ENCODE measurements around the gene PDGFA.

Gene PDGFA

GRCh38 chr7:532379-533143 lies 12.9 kb upstream of the PDGFA start:
- no peaks in the 10 kb centered on the region for H3K36me3 ChIP-seq (ENCODE audit: low read depth)
- TF ChIP-seq CTCF (IDR thresholded peaks at IDR 0.05; ENCODE audit: poor library complexity, severe bottlenecking), result no peak
- H3K9me3 ChIP-seq (ENCODE audit: severe bottlenecking), result no peaks in the 10 kb centered on the region
- H3K27me3 ChIP-seq (ENCODE audit: insufficient read depth, poor library complexity, severe bottlenecking), result no peaks in the 10 kb centered on the region
- ATAC-seq (ENCODE audit: low read depth) (peak; percentile 30), DNase-seq (ENCODE audit: low spot score) (no peak)
- H3K4me1 ChIP-seq (ENCODE audit: insufficient read depth, poor library complexity, severe bottlenecking), result no peaks in the 10 kb centered on the region
- H3K27ac ChIP-seq (ENCODE audit: poor library complexity, severe bottlenecking), result no peak overlapping the region
- H3K4me3 ChIP-seq (ENCODE audit: severe bottlenecking), result no peak overlapping the region

GRCh38 chr7:531777-532176 lies 12.1 kb upstream of the PDGFA start:
- Histone ChIP-seq H3K27ac (ENCODE audit: poor library complexity, severe bottlenecking) (no peak overlapping the region), H3K4me3 (ENCODE audit: severe bottlenecking) (no peak overlapping the region), H3K4me1 (ENCODE audit: insufficient read depth, poor library complexity, severe bottlenecking) (peaks cover 1% of the 10 kb centered on the region), H3K27me3 (ENCODE audit: insufficient read depth, poor library complexity, severe bottlenecking) (no peaks in the 10 kb centered on the region), H3K36me3 (ENCODE audit: low read depth) (no peaks in the 10 kb centered on the region), H3K9me3 (ENCODE audit: severe bottlenecking) (no peaks in the 10 kb centered on the region)
- DNase-seq (ENCODE audit: low spot score), result no peak
- TF ChIP-seq CTCF (IDR thresholded peaks at IDR 0.05; ENCODE audit: poor library complexity, severe bottlenecking), result no peak
- peak; percentile 13; the same call in 1 of the 3 replicates for ATAC-seq (ENCODE audit: low read depth)

- H3K27ac ChIP-seq (ENCODE audit: poor library complexity, severe bottlenecking), result no peak overlapping the region
- ATAC-seq (ENCODE audit: low read depth) (no peak), DNase-seq (ENCODE audit: low spot score) (no peak)
- no peak overlapping the region for H3K4me3 ChIP-seq (ENCODE audit: severe bottlenecking)
- H3K9me3 ChIP-seq (ENCODE audit: severe bottlenecking), result no peaks in the 10 kb centered on the region
- peaks cover 15% of the 10 kb centered on the region for H3K4me1 ChIP-seq (ENCODE audit: insufficient read depth, poor library complexity, severe bottlenecking)
- no peaks in the 10 kb centered on the region for H3K36me3 ChIP-seq (ENCODE audit: low read depth)
- no peak for TF ChIP-seq CTCF (IDR thresholded peaks at IDR 0.05; ENCODE audit: poor library complexity, severe bottlenecking)
- no peaks in the 10 kb centered on the region for H3K27me3 ChIP-seq (ENCODE audit: insufficient read depth, poor library complexity, severe bottlenecking)
Measured at GRCh38 chr7:528451-528850, 8.8 kb upstream of the PDGFA start.

GRCh38 chr7:527723-528122 lies 8.1 kb upstream of the PDGFA start:
- no peaks in the 10 kb centered on the region for H3K36me3 ChIP-seq (ENCODE audit: low read depth)
- H3K27me3 ChIP-seq (ENCODE audit: insufficient read depth, poor library complexity, severe bottlenecking), result no peaks in the 10 kb centered on the region
- no peak for TF ChIP-seq CTCF (IDR thresholded peaks at IDR 0.05; ENCODE audit: poor library complexity, severe bottlenecking)
- peaks cover 15% of the 10 kb centered on the region for H3K4me1 ChIP-seq (ENCODE audit: insufficient read depth, poor library complexity, severe bottlenecking)
- ATAC-seq (ENCODE audit: low read depth) (no peak), DNase-seq (ENCODE audit: low spot score) (no peak)
- no peak overlapping the region for H3K4me3 ChIP-seq (ENCODE audit: severe bottlenecking)
- no peaks in the 10 kb centered on the region for H3K9me3 ChIP-seq (ENCODE audit: severe bottlenecking)
- no peak overlapping the region for H3K27ac ChIP-seq (ENCODE audit: poor library complexity, severe bottlenecking)

- TF ChIP-seq CTCF (IDR thresholded peaks at IDR 0.05; ENCODE audit: poor library complexity, severe bottlenecking), result no peak
- Histone ChIP-seq H3K9me3 (ENCODE audit: severe bottlenecking) (no peaks in the 10 kb centered on the region), H3K4me1 (ENCODE audit: insufficient read depth, poor library complexity, severe bottlenecking) (peaks cover 15% of the 10 kb centered on the region), H3K4me3 (ENCODE audit: severe bottlenecking) (no peak overlapping the region), H3K36me3 (ENCODE audit: low read depth) (no peaks in the 10 kb centered on the region), H3K27ac (ENCODE audit: poor library complexity, severe bottlenecking) (peak overlapping the region; percentile 45), H3K27me3 (ENCODE audit: insufficient read depth, poor library complexity, severe bottlenecking) (no peaks in the 10 kb centered on the region)
- DNase-seq (ENCODE audit: low spot score), result no peak
- peak; percentile 8; the same call in 2 of the 3 replicates for ATAC-seq (ENCODE audit: low read depth)
Measured at GRCh38 chr7:526460-527034, 6.9 kb upstream of the PDGFA start.

All from RWPE2 (cell line).